Measurements from ENCODE around the gene FGGY. TPM values are rescaled to one million over a fixed set of nuclear protein-coding genes. Genes with fewer than 3 reads are reported as not detected.

The FGGY gene
- total RNA-seq, 2 experiments from 2014 or later = 6.6 to 9.7 TPM

DNA sequence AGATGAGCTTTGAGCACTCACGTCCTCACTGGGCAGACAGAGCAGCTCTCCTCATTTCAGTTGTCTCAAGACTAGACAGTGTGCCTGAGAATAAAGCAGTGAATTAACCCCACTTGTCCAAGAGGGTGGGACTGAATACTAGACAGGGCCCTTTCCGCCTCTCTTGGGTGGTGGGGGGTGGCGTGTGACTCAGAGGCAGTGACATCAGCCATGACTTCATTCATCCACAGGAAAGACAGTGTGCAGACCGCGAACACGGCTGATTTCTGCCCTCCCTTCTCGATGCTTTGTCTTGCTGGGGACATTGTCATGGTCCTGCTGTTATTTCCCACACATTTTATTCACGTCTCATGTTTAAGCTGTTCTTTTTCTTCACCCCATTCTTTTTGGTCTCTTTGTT lies 64.9 kb downstream of the FGGY start:
- no peaks in the 10 kb centered on the region for H3K4me1 Mint-ChIP-seq
- H3K36me3 Mint-ChIP-seq = peaks cover 20% of the 10 kb centered on the region
- DNase-seq = no peak
- H3K4me3 Mint-ChIP-seq = no peak overlapping the region
- H3K27me3 Mint-ChIP-seq = no peaks in the 10 kb centered on the region
- H3K9me3 Mint-ChIP-seq = no peaks in the 10 kb centered on the region
- no peak overlapping the region for H3K27ac Mint-ChIP-seq

DNA sequence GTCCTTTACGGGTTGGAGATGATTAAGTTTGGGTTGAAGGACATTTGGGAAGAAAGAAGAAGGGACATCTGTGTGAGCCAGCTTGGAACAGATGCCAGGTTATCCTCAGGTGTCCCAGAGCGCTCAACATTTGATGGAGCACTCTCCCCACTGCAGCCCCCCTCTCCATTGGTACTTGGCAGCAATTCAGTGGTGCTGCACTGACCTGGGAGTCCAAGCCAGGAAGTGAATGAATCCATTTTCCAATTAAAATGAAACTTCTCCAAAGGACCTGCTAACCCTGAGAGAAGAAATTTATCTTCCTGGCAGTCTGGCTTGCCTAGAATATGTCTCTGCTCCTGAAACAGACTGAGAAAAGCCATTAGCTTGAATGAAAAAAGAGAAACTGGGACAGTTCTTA lies 67.1 kb downstream of the FGGY start:
- H3K4me3 Mint-ChIP-seq = no peak overlapping the region
- no peak overlapping the region for H3K27ac Mint-ChIP-seq
- peaks cover 24% of the 10 kb centered on the region for H3K36me3 Mint-ChIP-seq
- H3K9me3 Mint-ChIP-seq = no peaks in the 10 kb centered on the region
- no peaks in the 10 kb centered on the region for H3K4me1 Mint-ChIP-seq
- H3K27me3 Mint-ChIP-seq = no peaks in the 10 kb centered on the region
- DNase-seq = no peak

DNA sequence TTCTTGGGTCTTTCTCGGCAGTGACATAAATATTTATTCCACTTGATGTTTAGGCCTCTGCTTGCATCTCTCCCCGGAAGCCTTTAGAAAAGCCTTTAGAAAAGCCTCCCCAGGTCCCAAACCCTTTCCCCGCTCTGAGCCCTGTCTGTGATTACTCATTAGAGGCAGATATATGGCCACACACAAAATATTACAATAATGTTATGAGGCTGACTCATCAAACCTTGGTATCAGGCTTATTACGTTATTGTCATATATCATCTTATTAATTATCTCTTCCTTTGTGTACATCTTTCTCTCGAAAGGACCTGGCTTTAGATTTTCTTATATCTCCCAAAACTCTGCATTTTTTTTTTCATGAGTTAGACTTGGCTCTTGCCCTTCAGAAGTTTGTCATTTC lies 69.5 kb downstream of the FGGY start:
- Mint-ChIP-seq H3K27ac (no peak overlapping the region), H3K9me3 (peaks cover 4% of the 10 kb centered on the region), H3K27me3 (no peaks in the 10 kb centered on the region), H3K4me1 (no peaks in the 10 kb centered on the region), H3K36me3 (peaks cover 21% of the 10 kb centered on the region), H3K4me3 (no peak overlapping the region)
- DNase-seq = no peak

GRCh38 chr1:59367301-59368007 lies 70.6 kb downstream of the FGGY start:
- Mint-ChIP-seq H3K27me3 (no peaks in the 10 kb centered on the region), H3K4me1 (no peaks in the 10 kb centered on the region), H3K27ac (no peak overlapping the region), H3K4me3 (no peak overlapping the region), H3K9me3 (peaks cover 5% of the 10 kb centered on the region), H3K36me3 (peaks cover 19% of the 10 kb centered on the region)
- no peak for DNase-seq

- H3K9me3 Mint-ChIP-seq = peaks cover 5% of the 10 kb centered on the region
- no peak for DNase-seq
- H3K27ac Mint-ChIP-seq = no peak overlapping the region
- no peak overlapping the region for H3K4me3 Mint-ChIP-seq
- no peaks in the 10 kb centered on the region for H3K4me1 Mint-ChIP-seq
- H3K36me3 Mint-ChIP-seq = peaks cover 18% of the 10 kb centered on the region
- H3K27me3 Mint-ChIP-seq = no peaks in the 10 kb centered on the region
Measured at GRCh38 chr1:59368008-59368670, 71.2 kb downstream of the FGGY start.

- peaks cover 28% of the 10 kb centered on the region for H3K36me3 Mint-ChIP-seq
- no peak overlapping the region for H3K27ac Mint-ChIP-seq
- no peak overlapping the region for H3K4me3 Mint-ChIP-seq
Measured at GRCh38 chr1:59375321-59376220, 78.7 kb downstream of the FGGY start.

DNA sequence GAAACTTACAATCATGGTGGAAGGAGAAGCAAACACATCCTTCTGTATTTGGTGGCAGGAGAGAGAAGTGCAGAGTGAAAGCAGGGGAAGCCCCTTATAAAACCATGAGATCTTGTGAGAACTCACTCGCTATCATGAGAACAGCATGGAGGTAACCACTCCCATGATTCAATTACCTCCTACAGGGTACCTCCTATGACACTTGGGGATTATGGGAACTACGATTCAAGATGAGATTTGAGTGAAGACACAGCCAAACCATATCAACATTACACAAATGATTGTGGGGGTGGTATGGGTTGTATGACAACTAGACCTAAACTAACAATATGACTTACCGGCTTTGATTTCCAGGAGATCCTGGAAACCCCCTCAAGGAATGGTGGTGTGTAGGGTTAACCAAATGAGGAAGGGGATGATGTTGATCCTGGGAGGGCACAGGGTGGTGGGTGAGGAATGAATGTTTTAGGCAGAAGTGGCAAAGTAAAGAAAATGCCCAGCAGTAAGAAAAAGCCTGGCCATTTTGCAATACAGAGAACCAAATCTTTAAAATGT lies 80.5 kb downstream of the FGGY start:
- Mint-ChIP-seq H3K4me3 (no peak overlapping the region), H3K4me1 (peaks cover 3% of the 10 kb centered on the region), H3K27ac (no peak overlapping the region), H3K36me3 (peaks cover 31% of the 10 kb centered on the region), H3K27me3 (no peaks in the 10 kb centered on the region), H3K9me3 (peaks cover 8% of the 10 kb centered on the region)
- DNase-seq = no peak

More at GRCh38 chr1:59375321-59376220, 78.7 kb downstream of the FGGY start:
- H3K4me1 Mint-ChIP-seq = peaks cover 3% of the 10 kb centered on the region
- H3K27me3 Mint-ChIP-seq = no peaks in the 10 kb centered on the region
- peaks cover 10% of the 10 kb centered on the region for H3K9me3 Mint-ChIP-seq
- DNase-seq = no peak

DNA sequence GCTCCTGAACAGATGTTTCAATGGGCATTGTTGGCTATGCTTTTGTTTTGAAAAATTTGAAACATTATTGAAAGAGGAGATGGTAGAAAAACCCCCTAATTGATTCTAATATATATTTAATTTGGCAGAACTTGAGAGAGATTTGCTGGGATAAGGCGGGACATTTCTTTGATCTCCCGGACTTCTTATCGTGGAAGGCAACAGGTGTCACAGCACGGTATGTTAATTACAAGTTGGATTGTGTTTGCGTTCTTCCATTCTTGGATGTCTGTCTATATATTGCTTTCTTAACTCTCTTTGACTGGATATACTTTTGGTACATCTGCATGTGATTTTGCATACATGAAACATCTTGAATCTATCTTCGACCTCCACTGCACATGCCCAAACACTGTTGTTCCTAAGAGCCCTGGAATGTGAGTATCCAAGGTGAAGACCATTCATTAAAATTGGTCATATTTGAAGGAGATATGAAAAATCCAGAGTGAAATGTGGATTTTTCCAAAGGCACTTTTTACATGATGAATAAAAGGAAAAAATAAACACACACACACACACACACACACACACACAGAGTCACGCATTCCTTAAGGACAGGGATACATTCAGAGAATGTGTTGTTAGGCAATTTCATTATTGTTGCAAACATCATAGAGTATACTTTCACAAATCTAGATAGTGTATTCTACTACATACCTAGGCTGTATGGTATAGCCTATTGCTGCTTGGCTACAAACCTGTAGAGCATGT lies 81.9 kb downstream of the FGGY start:
- H3K36me3 Mint-ChIP-seq = peaks cover 35% of the 10 kb centered on the region
- no peak for DNase-seq
- peaks cover 3% of the 10 kb centered on the region for H3K4me1 Mint-ChIP-seq
- peaks cover 8% of the 10 kb centered on the region for H3K9me3 Mint-ChIP-seq
- H3K27me3 Mint-ChIP-seq = no peaks in the 10 kb centered on the region
- no peak overlapping the region for H3K4me3 Mint-ChIP-seq
- no peak overlapping the region for H3K27ac Mint-ChIP-seq

GRCh38 chr1:59379371-59379728 lies 82.5 kb downstream of the FGGY start:
- no peaks in the 10 kb centered on the region for H3K27me3 Mint-ChIP-seq
- H3K9me3 Mint-ChIP-seq = peaks cover 8% of the 10 kb centered on the region
- H3K27ac Mint-ChIP-seq = no peak overlapping the region
- no peak for DNase-seq
- no peak overlapping the region for H3K4me3 Mint-ChIP-seq
- peaks cover 6% of the 10 kb centered on the region for H3K4me1 Mint-ChIP-seq
- H3K36me3 Mint-ChIP-seq = peaks cover 35% of the 10 kb centered on the region

DNA sequence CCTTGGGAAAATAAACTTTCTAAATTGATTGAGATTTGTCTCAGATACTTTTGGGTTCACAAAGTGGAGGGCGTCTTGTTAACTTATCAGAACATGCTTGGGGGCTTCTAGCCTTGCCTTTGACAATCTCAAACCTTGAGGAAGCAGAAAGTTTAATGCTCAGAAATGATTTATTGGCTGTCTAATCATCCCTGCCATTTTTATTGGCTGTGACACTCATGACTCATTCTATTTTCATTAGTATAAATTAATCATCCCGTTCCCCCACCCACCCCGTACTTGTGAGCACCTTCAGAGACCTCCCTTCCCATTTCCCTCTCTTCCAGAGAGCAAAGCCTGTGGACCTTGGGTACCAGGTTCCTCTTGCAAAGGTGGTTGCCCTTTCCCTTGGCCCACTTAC lies 87.1 kb downstream of the FGGY start:
- peaks cover 18% of the 10 kb centered on the region for H3K36me3 Mint-ChIP-seq
- H3K4me3 Mint-ChIP-seq = no peak overlapping the region
- H3K27ac Mint-ChIP-seq = no peak overlapping the region
- H3K4me1 Mint-ChIP-seq = peaks cover 8% of the 10 kb centered on the region
- H3K9me3 Mint-ChIP-seq = peaks cover 4% of the 10 kb centered on the region
- H3K27me3 Mint-ChIP-seq = no peaks in the 10 kb centered on the region
- DNase-seq = no peak

DNA sequence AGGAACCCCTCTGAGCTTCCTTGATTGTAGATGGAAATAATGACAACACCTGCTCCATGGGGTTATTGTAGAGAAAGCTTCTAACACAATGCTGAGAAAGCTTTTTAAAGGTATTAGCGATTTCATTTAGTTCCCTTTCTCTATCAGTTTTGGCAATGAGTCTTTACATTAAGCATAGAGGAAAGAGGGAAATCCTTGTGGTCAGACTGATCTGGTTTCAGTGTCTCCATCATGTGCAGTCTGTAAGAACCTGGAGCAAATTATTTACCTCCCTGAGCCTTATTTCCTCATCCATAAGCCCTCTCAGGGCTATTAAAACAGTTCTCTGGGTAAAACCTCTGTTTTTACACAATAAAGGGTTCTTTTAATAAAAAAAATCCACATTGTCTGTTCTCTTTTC lies 87.5 kb downstream of the FGGY start:
- H3K4me1 Mint-ChIP-seq = peaks cover 8% of the 10 kb centered on the region
- H3K36me3 Mint-ChIP-seq = peaks cover 16% of the 10 kb centered on the region
- peak overlapping the region; percentile 4 for H3K4me3 Mint-ChIP-seq
- DNase-seq = no peak
- H3K27me3 Mint-ChIP-seq = no peaks in the 10 kb centered on the region
- no peak overlapping the region for H3K27ac Mint-ChIP-seq
- peaks cover 4% of the 10 kb centered on the region for H3K9me3 Mint-ChIP-seq

DNA sequence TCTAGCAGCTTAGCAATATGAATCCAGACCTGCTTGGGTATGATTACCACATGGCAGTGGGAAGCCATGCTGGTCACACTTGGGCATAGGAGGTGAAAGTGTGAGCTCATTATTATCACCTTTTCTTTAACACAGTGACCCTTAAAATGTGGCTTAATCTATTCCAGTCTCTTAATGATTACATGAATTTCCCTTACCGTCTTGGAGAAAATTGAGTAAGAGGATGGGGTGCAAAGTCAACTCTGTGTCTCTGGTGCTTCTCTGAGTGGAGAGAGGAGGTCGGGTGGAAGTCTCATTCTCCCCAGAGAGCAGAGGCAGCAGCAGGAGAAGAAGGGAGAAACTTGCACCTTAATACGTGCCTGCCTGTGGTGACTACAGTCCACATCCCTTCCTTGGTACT lies 91.3 kb downstream of the FGGY start:
- Mint-ChIP-seq H3K4me3 (no peak overlapping the region), H3K27ac (no peak overlapping the region), H3K4me1 (peaks cover 25% of the 10 kb centered on the region), H3K9me3 (no peaks in the 10 kb centered on the region), H3K27me3 (no peaks in the 10 kb centered on the region), H3K36me3 (peaks cover 9% of the 10 kb centered on the region)
- no peak for DNase-seq

GRCh38 chr1:59389847-59390246 lies 93.0 kb downstream of the FGGY start:
- H3K27ac Mint-ChIP-seq = peak overlapping the region; percentile 40

DNA sequence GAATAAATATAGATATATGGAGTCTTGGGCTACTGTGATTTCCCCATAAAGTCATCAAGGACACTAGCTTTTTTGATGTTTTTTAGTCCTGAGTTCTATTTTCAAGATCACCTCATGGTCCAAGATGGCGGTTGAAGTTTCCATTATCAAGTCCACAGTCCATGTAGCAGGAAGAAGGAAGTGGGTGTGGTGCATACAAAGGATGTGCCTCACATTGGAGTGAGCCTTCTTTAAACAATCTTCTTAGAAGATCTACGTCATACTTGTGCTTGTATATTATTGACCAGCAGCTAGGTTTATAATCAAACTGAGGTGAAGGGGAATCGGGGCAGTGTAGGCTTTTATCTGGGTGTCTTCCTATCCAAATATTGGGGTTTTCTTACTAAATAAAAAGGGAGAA lies 93.4 kb downstream of the FGGY start:
- Mint-ChIP-seq H3K27me3 (no peaks in the 10 kb centered on the region), H3K27ac (peak overlapping the region; percentile 40), H3K9me3 (no peaks in the 10 kb centered on the region), H3K4me1 (peaks cover 25% of the 10 kb centered on the region), H3K36me3 (peaks cover 5% of the 10 kb centered on the region), H3K4me3 (no peak overlapping the region)
- DNase-seq = no peak

More at GRCh38 chr1:59389847-59390246, 93.0 kb downstream of the FGGY start:
- no peaks in the 10 kb centered on the region for H3K27me3 Mint-ChIP-seq
- no peaks in the 10 kb centered on the region for H3K9me3 Mint-ChIP-seq
- no peak overlapping the region for H3K4me3 Mint-ChIP-seq
- H3K36me3 Mint-ChIP-seq = peaks cover 5% of the 10 kb centered on the region
- peaks cover 22% of the 10 kb centered on the region for H3K4me1 Mint-ChIP-seq
- no peak for DNase-seq
